ENCODE results near the gene ERBIN. TPM values are rescaled to one million over a fixed set of nuclear protein-coding genes. Genes with fewer than 3 reads are reported as not detected.

Gene ERBIN
- total and polyA plus RNA-seq, 9 of the 15 experiments (the other 6 are each of a cell fraction or from before 2014, with no cell fraction given), result 11.9 to 72.8 (median 41.7) TPM

DNA sequence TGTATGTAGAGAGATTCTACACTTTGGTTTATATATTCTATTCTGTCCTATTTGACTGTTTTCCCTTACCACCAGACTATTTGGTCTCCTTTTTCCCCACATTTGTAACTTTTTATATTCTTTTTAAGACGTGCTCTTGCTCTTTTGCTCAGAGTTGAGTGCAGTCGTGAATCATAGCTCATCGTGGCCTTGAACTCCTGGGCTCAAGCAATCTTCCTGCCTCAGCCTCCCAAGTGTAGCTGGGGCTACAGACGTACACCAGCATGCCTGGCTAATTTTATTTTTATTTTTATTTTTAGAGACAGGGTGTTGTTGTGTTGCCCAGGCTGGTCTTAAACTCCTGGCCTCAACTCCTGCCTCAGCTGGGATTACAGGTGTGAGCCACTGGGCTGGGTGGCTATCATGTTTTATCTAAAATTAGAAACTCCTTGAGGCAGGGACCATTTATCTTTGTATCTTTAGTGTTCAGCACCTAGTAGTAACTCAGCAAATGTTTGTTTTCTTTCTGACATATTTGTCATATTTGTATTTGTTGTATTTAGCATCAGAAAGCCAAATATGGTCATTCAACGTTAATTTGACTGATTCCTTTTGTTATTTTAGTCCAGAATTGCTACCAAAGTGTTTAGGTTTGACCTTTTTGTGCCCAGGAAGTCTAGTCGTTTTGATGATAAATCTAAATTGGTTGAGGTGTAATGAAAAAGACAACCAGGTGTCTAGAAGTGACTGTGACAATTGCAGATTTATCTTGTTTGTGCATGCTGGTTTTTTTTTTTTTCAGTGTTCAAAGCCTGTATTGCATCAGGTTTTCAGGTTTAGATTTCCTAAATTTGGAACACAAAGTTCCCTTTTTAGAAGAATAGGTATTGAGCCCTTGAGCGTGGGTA is 44.3 kb downstream of the ERBIN start (continued):
- TF ChIP-seq, protein P1, sequence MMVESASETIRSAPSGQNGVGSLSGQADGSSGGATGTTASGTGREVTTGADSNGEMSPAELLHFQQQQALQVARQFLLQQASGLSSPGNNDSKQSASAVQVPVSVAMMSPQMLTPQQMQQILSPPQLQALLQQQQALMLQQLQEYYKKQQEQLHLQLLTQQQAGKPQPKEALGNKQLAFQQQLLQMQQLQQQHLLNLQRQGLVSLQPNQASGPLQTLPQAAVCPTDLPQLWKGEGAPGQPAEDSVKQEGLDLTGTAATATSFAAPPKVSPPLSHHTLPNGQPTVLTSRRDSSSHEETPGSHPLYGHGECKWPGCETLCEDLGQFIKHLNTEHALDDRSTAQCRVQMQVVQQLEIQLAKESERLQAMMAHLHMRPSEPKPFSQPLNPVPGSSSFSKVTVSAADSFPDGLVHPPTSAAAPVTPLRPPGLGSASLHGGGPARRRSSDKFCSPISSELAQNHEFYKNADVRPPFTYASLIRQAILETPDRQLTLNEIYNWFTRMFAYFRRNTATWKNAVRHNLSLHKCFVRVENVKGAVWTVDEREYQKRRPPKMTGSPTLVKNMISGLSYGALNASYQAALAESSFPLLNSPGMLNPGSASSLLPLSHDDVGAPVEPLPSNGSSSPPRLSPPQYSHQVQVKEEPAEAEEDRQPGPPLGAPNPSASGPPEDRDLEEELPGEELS (CRISPR knock-in tag; IDR thresholded peaks at IDR 0.05; ENCODE audit: borderline replicate concordance), result no peak
- TF ChIP-seq CBFA2T2 (conservative IDR thresholded peaks at IDR 0.05), result peak; percentile 36; the same call in 1 of the 2 replicates
- TF ChIP-seq ZFPM2 (CRISPR knock-in tag; IDR thresholded peaks at IDR 0.05), result no peak
- TF ChIP-seq, protein P2, sequence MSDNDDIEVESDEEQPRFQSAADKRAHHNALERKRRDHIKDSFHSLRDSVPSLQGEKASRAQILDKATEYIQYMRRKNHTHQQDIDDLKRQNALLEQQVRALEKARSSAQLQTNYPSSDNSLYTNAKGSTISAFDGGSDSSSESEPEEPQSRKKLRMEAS (CRISPR knock-in tag; IDR thresholded peaks at IDR 0.05), result no peak
- no peak for TF ChIP-seq MED1 (CRISPR knock-in tag; IDR thresholded peaks at IDR 0.05; ENCODE audit: borderline replicate concordance)
- TF ChIP-seq, protein P3, sequence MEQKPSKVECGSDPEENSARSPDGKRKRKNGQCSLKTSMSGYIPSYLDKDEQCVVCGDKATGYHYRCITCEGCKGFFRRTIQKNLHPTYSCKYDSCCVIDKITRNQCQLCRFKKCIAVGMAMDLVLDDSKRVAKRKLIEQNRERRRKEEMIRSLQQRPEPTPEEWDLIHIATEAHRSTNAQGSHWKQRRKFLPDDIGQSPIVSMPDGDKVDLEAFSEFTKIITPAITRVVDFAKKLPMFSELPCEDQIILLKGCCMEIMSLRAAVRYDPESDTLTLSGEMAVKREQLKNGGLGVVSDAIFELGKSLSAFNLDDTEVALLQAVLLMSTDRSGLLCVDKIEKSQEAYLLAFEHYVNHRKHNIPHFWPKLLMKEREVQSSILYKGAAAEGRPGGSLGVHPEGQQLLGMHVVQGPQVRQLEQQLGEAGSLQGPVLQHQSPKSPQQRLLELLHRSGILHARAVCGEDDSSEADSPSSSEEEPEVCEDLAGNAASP (IDR thresholded peaks at IDR 0.05), result no peak
- TF ChIP-seq, protein P4, sequence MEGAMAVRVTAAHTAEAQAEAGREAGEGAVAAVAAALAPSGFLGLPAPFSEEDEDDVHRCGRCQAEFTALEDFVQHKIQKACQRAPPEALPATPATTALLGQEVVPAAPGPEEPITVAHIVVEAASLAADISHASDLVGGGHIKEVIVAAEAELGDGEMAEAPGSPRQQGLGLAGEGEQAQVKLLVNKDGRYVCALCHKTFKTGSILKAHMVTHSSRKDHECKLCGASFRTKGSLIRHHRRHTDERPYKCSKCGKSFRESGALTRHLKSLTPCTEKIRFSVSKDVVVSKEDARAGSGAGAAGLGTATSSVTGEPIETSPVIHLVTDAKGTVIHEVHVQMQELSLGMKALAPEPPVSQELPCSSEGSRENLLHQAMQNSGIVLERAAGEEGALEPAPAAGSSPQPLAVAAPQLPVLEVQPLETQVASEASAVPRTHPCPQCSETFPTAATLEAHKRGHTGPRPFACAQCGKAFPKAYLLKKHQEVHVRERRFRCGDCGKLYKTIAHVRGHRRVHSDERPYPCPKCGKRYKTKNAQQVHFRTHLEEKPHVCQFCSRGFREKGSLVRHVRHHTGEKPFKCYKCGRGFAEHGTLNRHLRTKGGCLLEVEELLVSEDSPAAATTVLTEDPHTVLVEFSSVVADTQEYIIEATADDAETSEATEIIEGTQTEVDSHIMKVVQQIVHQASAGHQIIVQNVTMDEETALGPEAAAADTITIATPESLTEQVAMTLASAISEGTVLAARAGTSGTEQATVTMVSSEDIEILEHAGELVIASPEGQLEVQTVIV (CRISPR knock-in tag; IDR thresholded peaks at IDR 0.05; ENCODE audit: borderline replicate concordance), result no peak
- no peak for TF ChIP-seq ZNF76 (CRISPR knock-in tag; IDR thresholded peaks at IDR 0.05; ENCODE audit: borderline replicate concordance)
- no peak for TF ChIP-seq ZNF143 (CRISPR knock-in tag; IDR thresholded peaks at IDR 0.05)
- TF ChIP-seq EP300 (IDR thresholded peaks at IDR 0.05; ENCODE audit: low read length), result peak; percentile 41; the same call in 1 of the 2 replicates
- TF ChIP-seq CCNT2 (IDR thresholded peaks at IDR 0.05; ENCODE audit: borderline replicate concordance, extremely low read depth, insufficient read length, low read depth, low read length), result no peak
- TF ChIP-seq CSDE1 (IDR thresholded peaks at IDR 0.05), result no peak
- TF ChIP-seq, protein P5, sequence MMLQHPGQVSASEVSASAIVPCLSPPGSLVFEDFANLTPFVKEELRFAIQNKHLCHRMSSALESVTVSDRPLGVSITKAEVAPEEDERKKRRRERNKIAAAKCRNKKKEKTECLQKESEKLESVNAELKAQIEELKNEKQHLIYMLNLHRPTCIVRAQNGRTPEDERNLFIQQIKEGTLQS (IDR thresholded peaks at IDR 0.05), result peak; percentile 33; the same call in 1 of the 2 replicates
- TF ChIP-seq, protein P5 (CRISPR knock-in tag; conservative IDR thresholded peaks at IDR 0.05), result no peak
- TF ChIP-seq MAZ (CRISPR knock-in tag; conservative IDR thresholded peaks at IDR 0.05 in 1 of 2, IDR thresholded peaks at IDR 0.05 in 1 of 2), result no peak
- TF ChIP-seq, protein P6, sequence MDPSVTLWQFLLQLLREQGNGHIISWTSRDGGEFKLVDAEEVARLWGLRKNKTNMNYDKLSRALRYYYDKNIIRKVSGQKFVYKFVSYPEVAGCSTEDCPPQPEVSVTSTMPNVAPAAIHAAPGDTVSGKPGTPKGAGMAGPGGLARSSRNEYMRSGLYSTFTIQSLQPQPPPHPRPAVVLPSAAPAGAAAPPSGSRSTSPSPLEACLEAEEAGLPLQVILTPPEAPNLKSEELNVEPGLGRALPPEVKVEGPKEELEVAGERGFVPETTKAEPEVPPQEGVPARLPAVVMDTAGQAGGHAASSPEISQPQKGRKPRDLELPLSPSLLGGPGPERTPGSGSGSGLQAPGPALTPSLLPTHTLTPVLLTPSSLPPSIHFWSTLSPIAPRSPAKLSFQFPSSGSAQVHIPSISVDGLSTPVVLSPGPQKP (CRISPR knock-in tag; IDR thresholded peaks at IDR 0.05), result no peak
- no peak for TF ChIP-seq GTF2F1 (IDR thresholded peaks at IDR 0.05; ENCODE audit: low read depth, low read length)
- no peak for TF ChIP-seq NRF1 (conservative IDR thresholded peaks at IDR 0.05 in 1 of 2, IDR thresholded peaks at IDR 0.05 in 1 of 2)

Data from K562 (cell line).